ENCODE data around the gene RASD2.

GRCh38 chr22:35564975-35565867 is 24.6 kb downstream of the RASD2 start:
- TF ChIP-seq EZH2 (IDR thresholded peaks at IDR 0.05): no peak
- TF ChIP-seq POLR2AphosphoS5 (IDR thresholded peaks at IDR 0.05; ENCODE audit: borderline replicate concordance, low read depth, low read length): no peak

Data from SK-N-MC (cell line).